Measurements from ENCODE around the gene FHL2. TPM values are rescaled to one million over a fixed set of nuclear protein-coding genes. Genes with fewer than 3 reads are reported as not detected.

The FHL2 gene
- total and polyA plus RNA-seq, 12 donors = 437 to 2,354 (median 1,410) TPM

DNA sequence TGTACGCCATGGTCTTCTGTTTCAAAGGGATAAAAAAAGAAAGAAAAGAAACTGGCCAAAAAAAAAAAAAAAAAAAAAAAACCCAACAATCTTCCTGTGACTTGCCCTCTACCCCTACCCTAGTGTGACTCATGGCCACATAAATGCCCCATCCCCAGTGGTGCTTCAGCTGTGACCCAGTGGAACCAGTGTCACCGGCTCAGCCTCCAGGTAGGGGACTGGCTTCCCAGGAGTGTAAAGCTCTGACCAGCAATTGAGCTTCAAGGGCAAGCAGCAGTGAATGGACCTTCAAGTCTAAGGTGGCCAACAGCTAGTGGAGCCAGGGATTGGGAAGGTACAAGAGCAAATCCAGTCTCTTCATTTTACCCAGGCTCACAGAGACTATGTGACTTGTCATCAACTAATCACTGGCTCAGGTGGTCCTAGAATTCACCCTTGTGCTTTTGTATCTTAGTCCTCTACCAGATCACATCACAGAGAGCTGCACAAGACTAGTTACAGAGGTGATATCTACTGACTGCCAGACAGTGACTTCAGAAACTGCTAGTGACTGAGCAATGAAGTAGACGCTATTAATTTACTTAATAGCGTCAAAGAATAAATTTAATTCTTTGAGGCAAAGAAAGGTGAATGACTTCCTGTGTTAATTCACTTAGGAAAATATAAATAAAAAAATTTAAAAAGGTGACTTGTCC, 68.0 kb downstream of the FHL2 start:
- no peak for ATAC-seq
- peak overlapping the region in 1 of 10 donors; percentile 74 for H3K4me3 ChIP-seq
- H3K9me3 ChIP-seq = no peaks in the 10 kb centered on the region
- no peak overlapping the region for H3K27ac ChIP-seq
- intact Hi-C loops (cut with DNase I) = no loop called here
- DNase-seq = no peak
- 94 to 95% methylated on average over 4 of the region's 4 CpGs for WGBS, 2 donors
- TF ChIP-seq CTCF (IDR thresholded peaks at IDR 0.05) = no peak
- H3K4me1 ChIP-seq = peaks cover 4 to 26% (median 13%) of the 10 kb centered on the region in 9 donors
- H3K36me3 ChIP-seq = peaks cover 0 to 10% (median 0%) of the 10 kb centered on the region in 9 donors
- H3K27me3 ChIP-seq = no peaks in the 10 kb centered on the region

DNA sequence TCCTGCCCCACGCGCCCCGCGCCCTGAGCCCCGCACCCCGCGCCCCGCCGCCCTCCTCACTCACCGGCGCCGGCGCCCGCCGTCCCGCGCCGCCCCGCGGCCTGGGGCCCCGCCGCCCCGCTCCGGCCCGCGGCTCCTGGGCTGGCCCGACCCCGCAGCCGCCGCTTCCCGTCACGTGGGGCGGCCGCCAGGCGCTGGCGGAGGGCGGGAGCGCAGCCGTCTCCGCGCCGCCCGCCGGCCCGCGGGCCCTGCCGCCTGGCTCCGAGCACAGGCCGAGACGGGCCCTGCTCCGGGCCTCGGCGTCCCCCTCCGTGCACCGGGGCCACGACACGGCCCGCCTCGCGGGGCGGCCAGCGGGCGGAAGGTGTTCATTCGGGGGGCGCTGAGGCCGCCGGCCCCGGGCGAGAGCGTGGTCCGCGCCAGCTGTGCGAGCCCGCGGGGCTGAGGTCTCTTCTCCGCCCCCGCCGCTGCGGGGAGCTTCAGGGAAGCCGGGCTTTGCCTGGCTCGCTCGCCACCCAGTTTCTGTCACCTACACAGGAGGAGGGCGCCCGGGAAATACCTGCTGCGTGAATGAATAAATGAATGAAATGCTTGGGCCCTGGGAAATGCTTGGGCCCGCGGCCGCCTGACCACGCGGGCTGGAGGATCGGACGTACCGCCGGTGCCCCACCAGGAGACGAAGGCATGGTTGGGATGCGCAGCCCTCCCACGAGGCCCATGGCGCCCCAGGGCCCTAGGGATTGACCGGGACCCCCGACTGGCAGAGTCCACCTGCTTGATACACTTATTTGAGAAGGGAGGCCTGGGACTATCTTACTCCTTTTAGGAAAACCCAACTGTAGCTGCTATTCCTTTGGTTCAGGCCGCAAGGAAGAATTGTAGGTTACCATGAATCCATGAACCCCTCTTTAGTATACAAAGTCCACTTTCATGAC, 69.0 kb downstream of the FHL2 start, which contains the start of gene TGFBRAP1:
Gene TGFBRAP1 (minus strand): TSS at position 175 of the 935 bp plus-strand sequence. CDS start 21,434 bp downstream, outside the sequence.
- H3K4me1 ChIP-seq = peaks cover 4 to 36% (median 13%) of the 10 kb centered on the region in 9 donors
- peak in 1 of 9 donors; percentile 7 for TF ChIP-seq CTCF (IDR thresholded peaks at IDR 0.05)
- peak within 1 kb of the TSS; percentile 47 to 94 (median 72) for H3K4me3 ChIP-seq
- peak; percentile 65 to 95 (median 76) for ATAC-seq
- peak within 1 kb of the TSS; percentile 55 to 95 (median 88) for H3K27ac ChIP-seq
- DNase-seq = peak; percentile 26 to 60
- H3K36me3 ChIP-seq = peaks cover 0 to 10% (median 0%) of the 10 kb centered on the region in 9 donors
- intact Hi-C loops (cut with DNase I) = no loop called here
- whole genome bisulfite sequencing, 2 donors = 2 to 3% methylated on average over 53 to 101 of the region's 101 CpGs
- no peaks in the 10 kb centered on the region for H3K9me3 ChIP-seq
- no peaks in the 10 kb centered on the region for H3K27me3 ChIP-seq

- Histone ChIP-seq H3K4me1 (peaks cover 4 to 43% (median 13%) of the 10 kb centered on the region in 9 donors), H3K27ac (peak overlapping the region in 9 of 10 donors; percentile 63 to 95 (median 74)), H3K4me3 (peak overlapping the region; percentile 35 to 94 (median 64)), H3K36me3 (peaks cover 0 to 4% (median 0%) of the 10 kb centered on the region in 9 donors), H3K27me3 (no peaks in the 10 kb centered on the region), H3K9me3 (no peaks in the 10 kb centered on the region)
- no peak for DNase-seq
- TF ChIP-seq CTCF (IDR thresholded peaks at IDR 0.05) = no peak
- ATAC-seq = peak in 6 of 8 donors; percentile 21 to 40 (median 32)
- 1 to 2% methylated on average over 10 to 17 of the region's 17 CpGs for WGBS, 2 donors
- intact Hi-C loops (cut with DNase I) = no loop called here
These were observed 69.7 kb downstream of the FHL2 start for GRCh38 chr2:105329197-105329554.

All from heart right ventricle (tissue), 16 donors.